Neural progenitor cell (in vitro differentiated cells): ENCODE data around the gene TGIF2. TPM values are rescaled to one million over a fixed set of nuclear protein-coding genes. Genes with fewer than 3 reads are reported as not detected.

Experiments
- DNase-seq: peaks from one replicate; pipeline ENCODE4 v3.0.0-alpha.2; 2016; ENCODE audit warnings: low spot score
- H2AFZ ChIP-seq: fragments of 200-600 bp; sonication (generic); replicated peaks from 2 replicates; pipeline ENCODE4 v1.6.1; 2016; ENCODE audit warnings: antibody characterized with exemption
- H3F3A ChIP-seq: fragments of 200-600 bp; sonication (generic); 2 replicates; pipeline ENCODE4 v1.6.1; 2016; ENCODE audit warnings: antibody characterized with exemption, low read depth
- H3K27ac ChIP-seq: fragments of 200-600 bp; sonication (generic); 2 replicates; pipeline ENCODE4 v1.5.1; 2016; ENCODE audit warnings: mild to moderate bottlenecking
- H3K27me3 ChIP-seq: fragments of 200-600 bp; sonication (generic); 2 replicates; pipeline ENCODE4 v1.6.1; 2016; ENCODE audit warnings: mild to moderate bottlenecking, moderate library complexity
- H3K36me3 ChIP-seq: fragments of 200-600 bp; sonication (generic); 2 replicates; pipeline ENCODE4 v1.5.1; 2016
- H3K4me1 ChIP-seq: fragments of 200-600 bp; sonication (generic); 2 replicates; pipeline ENCODE4 v1.6.1; 2016; ENCODE audit warnings: mixed run types
- H3K4me2 ChIP-seq: fragments of 200-600 bp; sonication (generic); 2 replicates; pipeline ENCODE4 v1.6.1; 2016
- H3K4me3 ChIP-seq: fragments of 200-600 bp; sonication (generic); 2 replicates; pipeline ENCODE4 v1.5.1; 2016
- H3K79me2 ChIP-seq: fragments of 200-600 bp; sonication (generic); 2 replicates; pipeline ENCODE4 v1.6.1; 2016; ENCODE audit warnings: low read depth
- H3K9ac ChIP-seq: fragments of 200-600 bp; sonication (generic); 2 replicates; pipeline ENCODE4 v1.6.1; 2016
- H3K9me3 ChIP-seq: fragments of 200-600 bp; sonication (generic); 2 replicates; pipeline ENCODE4 v1.5.1; 2016; ENCODE audit warnings: low read depth
- H4K20me1 ChIP-seq: fragments of 200-600 bp; sonication (generic); 2 replicates; pipeline ENCODE4 v1.6.1; 2016; ENCODE audit warnings: low read depth
- H3K27ac Mint-ChIP-seq: 3 replicates; pipeline ENCODE4 v1.8.0; 2021; ENCODE audit warnings: mixed read lengths
- H3K27me3 Mint-ChIP-seq: 2 replicates; pipeline ENCODE4 v1.8.0; 2022; ENCODE audit warnings: low read depth, mild to moderate bottlenecking, inconsistent platforms, moderate library complexity, mixed read lengths; ENCODE audit not compliant: insufficient read depth
- H3K36me3 Mint-ChIP-seq: 3 replicates; pipeline ENCODE4 v1.8.0; 2021; ENCODE audit warnings: mixed read lengths
- H3K4me1 Mint-ChIP-seq: 3 replicates; pipeline ENCODE4 v1.8.0; 2021; ENCODE audit warnings: mixed read lengths
- H3K4me3 Mint-ChIP-seq: 3 replicates; pipeline ENCODE4 v1.8.0; 2021; ENCODE audit warnings: mild to moderate bottlenecking, moderate library complexity, mixed read lengths
- H3K9me3 Mint-ChIP-seq: 3 replicates; pipeline ENCODE4 v1.8.0; 2020; ENCODE audit warnings: mixed read lengths
- EZH2 ChIP-seq: fragments of 200-600 bp; sonication (generic); IDR thresholded peaks from 2 replicates; pipeline ENCODE4 v1.6.1; 2017; ENCODE audit warnings: antibody characterized with exemption, mild to moderate bottlenecking, moderate library complexity
- EZH2phosphoT487 ChIP-seq: fragments of 200-600 bp; sonication (generic); IDR thresholded peaks from 2 replicates; pipeline ENCODE4 v1.6.1; 2017; ENCODE audit warnings: antibody characterized with exemption
- total RNA-seq: library from RNA; depleted of rRNA; stranded (reverse); fragments of >200 nt; gene quantifications from 2 replicates; pipeline ENCODE4 v1.2.3, GENCODE V29; 2015; ENCODE audit warnings: low replicate concordance
- TF ChIP-seq, protein P1 (sequence below): fragments of 200-600 bp; sonication (generic); IDR thresholded peaks from 2 replicates; pipeline ENCODE4 v1.5.1; 2017; ENCODE audit warnings: antibody characterized with exemption, mild to moderate bottlenecking

The TGIF2 gene
- total RNA-seq, 1 donor from 2014 or later = 67.1 TPM

DNA sequence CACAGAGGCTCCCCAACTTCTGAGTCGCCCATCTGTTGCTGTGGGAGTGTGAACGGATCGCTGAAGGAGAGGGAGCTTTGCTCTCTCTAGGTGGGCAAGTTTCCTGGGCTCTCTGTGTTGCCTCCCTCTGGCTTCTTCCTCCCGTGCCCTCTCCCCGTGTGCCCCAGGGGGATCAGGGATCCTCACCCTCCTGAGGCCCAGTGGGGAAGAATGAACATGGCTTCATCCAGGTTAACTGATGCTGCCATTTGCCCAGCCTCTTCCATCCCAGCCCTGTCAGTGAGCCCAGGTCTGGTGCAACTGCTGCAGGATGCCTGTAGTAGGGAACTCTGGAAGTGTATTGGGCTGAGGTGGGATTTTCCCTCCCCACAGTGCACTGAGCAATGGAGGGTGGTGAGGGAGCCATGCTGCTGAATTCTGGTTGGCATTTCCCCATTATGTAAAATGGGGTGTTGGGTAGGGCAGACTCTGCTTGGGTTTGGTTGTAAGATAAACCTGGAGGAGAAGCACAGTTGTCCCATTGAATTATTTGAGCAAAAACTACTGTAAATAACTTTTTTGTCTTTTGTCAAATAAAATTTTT is 20.0 kb downstream of the TGIF2 start:
- TF ChIP-seq, protein P1, sequence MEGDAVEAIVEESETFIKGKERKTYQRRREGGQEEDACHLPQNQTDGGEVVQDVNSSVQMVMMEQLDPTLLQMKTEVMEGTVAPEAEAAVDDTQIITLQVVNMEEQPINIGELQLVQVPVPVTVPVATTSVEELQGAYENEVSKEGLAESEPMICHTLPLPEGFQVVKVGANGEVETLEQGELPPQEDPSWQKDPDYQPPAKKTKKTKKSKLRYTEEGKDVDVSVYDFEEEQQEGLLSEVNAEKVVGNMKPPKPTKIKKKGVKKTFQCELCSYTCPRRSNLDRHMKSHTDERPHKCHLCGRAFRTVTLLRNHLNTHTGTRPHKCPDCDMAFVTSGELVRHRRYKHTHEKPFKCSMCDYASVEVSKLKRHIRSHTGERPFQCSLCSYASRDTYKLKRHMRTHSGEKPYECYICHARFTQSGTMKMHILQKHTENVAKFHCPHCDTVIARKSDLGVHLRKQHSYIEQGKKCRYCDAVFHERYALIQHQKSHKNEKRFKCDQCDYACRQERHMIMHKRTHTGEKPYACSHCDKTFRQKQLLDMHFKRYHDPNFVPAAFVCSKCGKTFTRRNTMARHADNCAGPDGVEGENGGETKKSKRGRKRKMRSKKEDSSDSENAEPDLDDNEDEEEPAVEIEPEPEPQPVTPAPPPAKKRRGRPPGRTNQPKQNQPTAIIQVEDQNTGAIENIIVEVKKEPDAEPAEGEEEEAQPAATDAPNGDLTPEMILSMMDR = no peak
- TF ChIP-seq EZH2phosphoT487 (no peak), EZH2 (no peak)
- H3K79me2 ChIP-seq = no peaks in the 10 kb centered on the region
- no peak overlapping the region for H3K9ac ChIP-seq
- Mint-ChIP-seq H3K36me3 (peaks cover 23% of the 10 kb centered on the region), H3K4me1 (peaks cover 8% of the 10 kb centered on the region), H3K4me3 (no peak overlapping the region), H3K27ac (no peak overlapping the region), H3K9me3 (no peaks in the 10 kb centered on the region), H3K27me3 (peaks cover 6% of the 10 kb centered on the region)
- no peak overlapping the region for H3K27ac ChIP-seq
- no peaks in the 10 kb centered on the region for H4K20me1 ChIP-seq
- no peak overlapping the region for H3K4me2 ChIP-seq
- H3K36me3 ChIP-seq = no peaks in the 10 kb centered on the region
- H3K9me3 ChIP-seq = no peaks in the 10 kb centered on the region
- no peak overlapping the region for H3K4me3 ChIP-seq
- no peak overlapping the region for H2AFZ ChIP-seq
- peaks cover 8% of the 10 kb centered on the region for H3K4me1 ChIP-seq
- peaks cover 17% of the 10 kb centered on the region for H3F3A ChIP-seq
- H3K27me3 ChIP-seq = no peaks in the 10 kb centered on the region
- DNase-seq = no peak

- Histone ChIP-seq H2AFZ (no peak overlapping the region), H3K4me1 (no peaks in the 10 kb centered on the region), H3K36me3 (no peaks in the 10 kb centered on the region), H3K9ac (no peak overlapping the region), H3K27ac (no peak overlapping the region), H3F3A (peaks cover 6% of the 10 kb centered on the region), H3K27me3 (no peaks in the 10 kb centered on the region), H3K79me2 (no peaks in the 10 kb centered on the region), H3K4me3 (no peak overlapping the region), H4K20me1 (no peaks in the 10 kb centered on the region), H3K4me2 (no peak overlapping the region), H3K9me3 (no peaks in the 10 kb centered on the region)
- H3K27ac Mint-ChIP-seq = no peak overlapping the region
- peaks cover 3% of the 10 kb centered on the region for H3K36me3 Mint-ChIP-seq
- H3K4me1 Mint-ChIP-seq = peaks cover 6% of the 10 kb centered on the region
- no peaks in the 10 kb centered on the region for H3K9me3 Mint-ChIP-seq
- TF ChIP-seq, protein P1 = no peak
- no peak for TF ChIP-seq EZH2
- no peak for TF ChIP-seq EZH2phosphoT487
- H3K4me3 Mint-ChIP-seq = no peak overlapping the region
- H3K27me3 Mint-ChIP-seq = peaks cover 11% of the 10 kb centered on the region
- DNase-seq = no peak
Measured at GRCh38 chr20:36599912-36600345, 26.5 kb downstream of the TGIF2 start.

DNA sequence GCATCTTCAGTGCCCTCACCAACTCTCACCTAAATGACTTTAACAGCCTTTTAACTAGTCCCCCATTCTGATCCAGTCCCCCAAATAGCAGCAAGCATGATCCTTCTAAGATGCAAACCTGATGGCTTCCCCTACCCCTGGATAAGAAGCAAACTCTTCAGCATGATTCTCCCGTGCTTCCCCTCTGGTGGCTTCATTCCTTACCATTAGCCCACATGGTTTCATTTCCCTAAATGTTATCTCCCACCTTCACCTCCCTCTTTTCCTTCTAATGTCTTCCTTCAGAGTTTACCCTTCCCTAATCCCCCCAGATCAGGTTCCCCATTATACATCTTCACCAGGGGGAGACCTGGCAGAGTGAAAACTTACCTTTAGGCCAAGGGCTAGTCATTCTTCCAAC is 28.1 kb downstream of the TGIF2 start:
- peaks cover 15% of the 10 kb centered on the region for H3K4me1 Mint-ChIP-seq
- Histone ChIP-seq H3F3A (peaks cover 9% of the 10 kb centered on the region), H2AFZ (no peak overlapping the region), H3K4me1 (peaks cover under 1% of the 10 kb centered on the region), H3K4me2 (no peak overlapping the region), H3K9me3 (no peaks in the 10 kb centered on the region), H4K20me1 (peaks cover 7% of the 10 kb centered on the region), H3K4me3 (no peak overlapping the region), H3K79me2 (peaks cover 9% of the 10 kb centered on the region), H3K27ac (no peak overlapping the region), H3K9ac (no peak overlapping the region), H3K36me3 (no peaks in the 10 kb centered on the region), H3K27me3 (no peaks in the 10 kb centered on the region)
- no peak for TF ChIP-seq EZH2
- TF ChIP-seq EZH2phosphoT487 = no peak
- TF ChIP-seq, protein P1 = no peak
- H3K9me3 Mint-ChIP-seq = no peaks in the 10 kb centered on the region
- no peak overlapping the region for H3K4me3 Mint-ChIP-seq
- H3K27me3 Mint-ChIP-seq = peaks cover 8% of the 10 kb centered on the region
- DNase-seq = no peak
- no peaks in the 10 kb centered on the region for H3K36me3 Mint-ChIP-seq
- no peak overlapping the region for H3K27ac Mint-ChIP-seq
